ENCODE measurements around the gene NFIX.
"Not testable (repeated sequence)": the region's sequence is repeated elsewhere in the genome, so short reads cannot be mapped to it uniquely, and the experiment has no call there.

DNA sequence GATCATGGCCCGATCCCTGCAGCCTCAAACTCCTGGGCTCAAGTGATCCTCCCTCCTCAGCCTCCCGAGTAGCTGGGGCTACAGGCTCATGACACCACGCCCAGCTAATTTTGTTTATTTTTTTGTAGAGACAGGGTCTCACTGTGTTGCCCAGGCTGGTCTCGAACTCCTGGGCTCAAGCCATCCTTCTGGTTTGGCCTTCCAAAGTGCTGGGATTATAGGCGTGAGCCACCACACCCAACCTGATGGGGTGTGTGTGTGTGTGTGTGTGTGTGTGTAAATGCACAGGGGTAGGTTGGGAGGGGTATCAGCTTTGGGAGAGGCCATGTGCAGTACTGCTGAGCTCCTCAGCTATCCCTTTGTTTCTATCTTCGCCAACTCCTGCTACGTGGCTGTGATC lies 19.2 kb upstream of the NFIX start:
- not testable (repeated sequence) for TF ChIP-seq MXI1 (IDR thresholded peaks at IDR 0.05; ENCODE audit: low read depth, low read length); RHOXF2B (CRISPR knock-in tag; conservative IDR thresholded peaks at IDR 0.05); NFRKB (IDR thresholded peaks at IDR 0.05; ENCODE audit: low read depth); CEBPB (tag; IDR thresholded peaks at IDR 0.05); MEF2A (IDR thresholded peaks at IDR 0.05; ENCODE audit: control insufficient read depth, low read depth, low read length); SMAD3 (CRISPR knock-in tag; conservative IDR thresholded peaks at IDR 0.05)
